Stimulated activated CD4-positive, alpha-beta T cell treated with anti-CD3 and anti-CD28 coated beads, Interleukin-12 subunit alpha, Interleukin-12 subunit beta, amount 100 ng/mL, for 4 hours (primary cell): ENCODE measurements around the gene ARHGAP9.

Experiments
- DNase-seq: peaks from one replicate; pipeline ENCODE4 v3.0.0-alpha.2; 2020

ARHGAP9 gene

GRCh38 chr12:57471661-57472060, 8.0 kb downstream of the ARHGAP9 start:
- no peak for DNase-seq

DNA sequence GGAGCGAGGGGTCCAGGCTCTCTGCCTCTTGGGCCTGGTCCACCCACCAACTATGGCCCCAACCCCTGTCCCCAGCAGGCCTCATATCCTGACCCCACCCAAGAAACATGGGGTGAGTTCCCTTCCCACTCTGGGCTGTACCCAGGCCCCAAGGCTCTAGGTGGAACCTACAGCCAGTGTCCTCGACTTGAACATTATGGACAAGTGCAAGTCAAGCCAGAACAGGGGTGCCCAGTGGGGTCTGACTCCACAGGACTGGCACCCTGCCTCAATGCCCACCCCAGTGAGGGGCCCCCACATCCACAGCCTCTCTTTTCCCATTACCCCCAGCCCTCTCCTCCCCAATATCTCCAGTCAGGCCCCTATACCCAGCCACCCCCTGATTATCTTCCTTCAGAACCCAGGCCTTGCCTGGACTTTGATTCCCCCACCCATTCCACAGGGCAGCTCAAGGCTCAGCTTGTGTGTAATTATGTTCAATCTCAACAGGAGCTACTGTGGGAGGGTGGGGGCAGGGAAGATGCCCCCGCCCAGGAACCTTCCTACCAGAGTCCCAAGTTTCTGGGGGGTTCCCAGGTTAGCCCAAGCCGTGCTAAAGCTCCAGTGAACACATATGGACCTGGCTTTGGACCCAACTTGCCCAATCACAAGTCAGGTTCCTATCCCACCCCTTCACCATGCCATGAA, 8.6 kb downstream of the ARHGAP9 start:
- no peak for DNase-seq

DNA sequence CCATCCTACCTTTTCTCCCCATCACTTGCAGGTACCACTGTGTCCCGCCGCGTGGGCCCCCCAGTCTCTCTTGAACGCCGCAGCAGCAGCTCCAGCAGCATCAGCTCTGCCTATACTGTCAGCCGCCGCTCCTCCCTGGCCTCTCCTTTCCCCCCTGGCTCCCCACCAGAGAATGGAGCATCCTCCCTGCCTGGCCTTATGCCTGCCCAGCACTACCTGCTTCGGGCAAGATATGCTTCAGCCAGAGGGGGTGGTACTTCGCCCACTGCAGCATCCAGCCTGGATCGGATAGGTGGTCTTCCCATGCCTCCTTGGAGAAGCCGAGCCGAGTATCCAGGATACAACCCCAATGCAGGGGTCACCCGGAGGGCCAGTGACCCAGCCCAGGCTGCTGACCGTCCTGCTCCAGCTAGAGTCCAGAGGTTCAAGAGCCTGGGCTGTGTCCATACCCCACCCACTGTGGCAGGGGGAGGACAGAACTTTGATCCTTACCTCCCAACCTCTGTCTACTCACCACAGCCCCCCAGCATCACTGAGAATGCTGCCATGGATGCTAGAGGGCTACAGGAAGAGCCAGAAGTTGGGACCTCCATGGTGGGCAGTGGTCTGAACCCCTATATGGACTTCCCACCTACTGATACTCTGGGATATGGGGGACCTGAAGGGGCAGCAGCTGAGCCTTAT, 9.2 kb downstream of the ARHGAP9 start:
- DNase-seq, result no peak

- no peak for DNase-seq
These were observed 10.1 kb downstream of the ARHGAP9 start for GRCh38 chr12:57469296-57470164.

DNA sequence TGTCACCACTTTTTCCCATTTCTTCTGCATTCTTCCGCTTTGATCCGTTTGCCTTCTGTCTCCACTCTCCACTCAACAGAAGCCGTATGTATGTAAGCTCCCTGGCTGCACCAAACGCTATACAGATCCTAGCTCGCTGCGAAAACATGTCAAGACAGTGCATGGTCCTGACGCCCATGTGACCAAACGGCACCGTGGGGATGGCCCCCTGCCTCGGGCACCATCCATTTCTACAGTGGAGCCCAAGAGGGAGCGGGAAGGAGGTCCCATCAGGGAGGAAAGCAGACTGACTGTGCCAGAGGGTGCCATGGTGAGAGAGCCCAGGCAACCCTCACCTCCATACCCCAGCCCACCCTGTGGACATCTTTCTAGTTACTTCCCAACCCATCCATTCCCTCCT, 11.8 kb downstream of the ARHGAP9 start:
- DNase-seq, result no peak

GRCh38 chr12:57467212-57467874, 12.3 kb downstream of the ARHGAP9 start:
- no peak for DNase-seq

GRCh38 chr12:57465747-57466505, 13.7 kb downstream of the ARHGAP9 start:
- DNase-seq, result no peak

- no peak for DNase-seq
These were observed 14.5 kb downstream of the ARHGAP9 start for GRCh38 chr12:57465030-57465746.

GRCh38 chr12:57464569-57464968, 15.1 kb downstream of the ARHGAP9 start:
- DNase-seq, result no peak

DNA sequence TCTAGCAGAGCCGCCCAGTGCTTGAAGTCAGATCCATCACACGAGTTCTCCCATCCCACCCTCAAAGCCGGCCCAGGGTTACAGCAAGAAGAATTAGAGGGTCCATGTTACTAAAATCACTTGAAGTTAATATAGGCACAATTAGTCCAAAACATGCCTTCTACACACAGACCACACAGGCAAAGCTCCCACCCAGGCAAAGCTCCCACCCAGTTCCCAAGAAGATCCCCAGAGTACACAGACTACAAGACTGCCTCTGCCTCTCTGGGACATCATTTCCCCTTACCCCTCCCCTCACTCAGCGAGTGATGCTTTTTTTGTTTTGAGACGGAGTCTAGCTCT, 16.8 kb downstream of the ARHGAP9 start:
- DNase-seq, result no peak

- peak; percentile 86 for DNase-seq
These were observed 17.3 kb downstream of the ARHGAP9 start for GRCh38 chr12:57462251-57462911.

DNA sequence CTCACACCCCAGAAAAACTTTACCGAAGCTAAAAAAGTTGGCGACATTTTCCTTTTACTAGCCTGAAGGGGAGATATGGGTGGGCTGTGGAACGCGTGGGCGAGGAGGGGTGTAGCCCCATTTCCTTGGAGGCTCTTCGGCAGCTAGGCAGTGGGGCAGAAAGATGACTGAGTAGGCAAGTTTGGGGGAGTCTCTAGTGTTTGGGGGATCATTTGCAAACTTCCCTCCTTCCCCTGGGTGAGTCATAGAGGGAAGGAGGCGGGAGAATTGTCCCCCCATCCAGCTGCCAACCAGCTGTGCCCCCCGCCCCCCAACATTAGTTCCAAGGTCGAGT, 17.8 kb downstream of the ARHGAP9 start:
- DNase-seq, result no peak

- DNase-seq, result no peak
These were observed 18.3 kb downstream of the ARHGAP9 start for GRCh38 chr12:57461276-57461916.

DNA sequence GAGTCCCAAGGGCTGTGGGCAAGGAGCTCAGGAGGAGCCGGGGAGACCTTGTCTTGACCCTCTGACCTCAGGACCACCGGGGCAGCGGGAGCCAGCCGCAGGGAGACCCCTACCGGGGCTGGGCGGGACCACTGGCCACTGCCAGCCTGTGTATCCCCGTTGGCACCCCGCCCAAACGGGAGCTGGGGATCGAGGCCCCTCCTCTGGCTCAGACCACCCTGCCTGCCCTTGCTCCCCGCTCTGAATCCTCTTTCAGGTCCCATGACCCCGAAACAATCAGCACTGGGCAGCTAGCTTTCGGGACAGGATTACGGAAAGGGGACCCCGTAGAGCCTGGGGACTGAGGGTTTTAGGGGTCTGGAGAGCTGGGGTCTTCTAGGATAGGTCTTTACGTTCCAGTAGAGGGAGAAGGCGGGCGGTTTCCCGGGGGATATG, 18.8 kb downstream of the ARHGAP9 start:
- DNase-seq, result no peak

- DNase-seq, result no peak
These were observed 19.2 kb downstream of the ARHGAP9 start for GRCh38 chr12:57460468-57460784.

DNA sequence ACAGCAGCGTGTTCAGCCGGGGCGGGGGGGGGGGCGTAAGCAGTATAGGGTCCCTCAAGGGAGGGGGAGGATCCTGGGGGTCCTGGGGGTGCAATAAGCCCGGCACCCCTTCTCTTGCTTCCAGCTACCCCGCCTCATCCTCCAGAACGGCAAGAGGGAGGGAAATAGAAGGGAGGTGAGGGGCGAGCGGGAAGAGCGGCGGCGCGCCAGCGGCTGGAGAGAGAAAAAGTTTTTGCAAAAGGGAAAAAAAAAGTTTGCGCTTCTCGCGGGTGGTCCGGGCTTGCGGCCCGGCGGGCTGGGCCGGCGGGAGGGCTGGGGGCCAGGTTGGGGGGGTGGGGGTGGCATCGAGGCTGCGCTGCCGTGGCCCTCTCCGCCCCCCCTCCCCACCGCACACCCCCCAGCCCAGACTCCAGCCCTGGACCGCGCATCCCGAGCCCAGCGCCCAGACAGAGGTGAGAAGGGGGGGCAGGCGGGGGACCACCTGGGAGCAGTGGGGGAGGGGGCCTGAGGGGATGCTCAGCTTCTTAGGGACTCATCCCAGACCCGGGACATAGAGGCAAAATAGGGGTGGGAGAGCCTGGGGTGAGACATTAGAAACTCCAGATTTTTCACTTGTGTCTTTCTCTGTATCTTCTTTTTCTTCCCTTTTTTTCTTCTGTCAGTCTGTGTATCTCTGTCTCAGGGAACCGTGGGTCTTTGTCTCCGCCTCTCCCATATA, 19.8 kb downstream of the ARHGAP9 start, which contains the start of gene GLI1:
Gene GLI1 (plus strand): TSS at position 36 of the 718 bp plus-strand sequence. CDS start 3,907 bp downstream, outside the sequence.
- no peak for DNase-seq

DNA sequence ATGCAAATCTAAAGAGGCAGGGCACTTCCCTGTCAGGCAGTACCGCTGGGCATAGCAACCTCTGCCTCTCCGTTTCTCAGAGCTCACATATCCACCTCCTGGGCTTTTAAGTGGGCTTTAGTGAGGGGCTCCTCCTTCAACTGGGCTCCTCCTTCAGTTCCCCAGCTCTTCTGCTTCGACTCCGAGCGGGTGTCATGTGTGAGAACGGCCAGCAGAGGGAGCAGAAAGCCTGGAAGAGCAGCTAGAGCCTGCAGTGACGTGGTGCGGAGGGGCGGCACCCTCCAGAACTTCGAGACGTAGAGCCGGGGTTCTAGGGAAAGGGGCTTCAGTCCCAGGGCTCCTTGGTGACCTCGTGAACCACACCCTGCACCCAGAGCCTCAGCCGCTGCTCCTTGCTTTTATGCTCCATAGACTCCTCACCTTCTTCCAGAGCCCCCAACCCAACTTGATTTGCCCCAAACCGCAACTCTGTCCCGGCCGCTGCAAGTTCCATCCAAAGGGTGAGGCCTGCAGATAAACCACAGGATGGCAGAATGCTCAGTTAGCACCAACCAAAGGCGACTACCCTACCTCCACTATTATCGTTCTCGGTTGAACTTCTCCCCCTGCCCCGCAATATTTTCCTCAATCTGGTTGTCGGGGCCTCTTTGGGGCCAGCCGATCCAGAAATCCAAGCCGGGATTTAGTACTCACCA, 20.5 kb downstream of the ARHGAP9 start:
- peak; percentile 91 for DNase-seq

DNA sequence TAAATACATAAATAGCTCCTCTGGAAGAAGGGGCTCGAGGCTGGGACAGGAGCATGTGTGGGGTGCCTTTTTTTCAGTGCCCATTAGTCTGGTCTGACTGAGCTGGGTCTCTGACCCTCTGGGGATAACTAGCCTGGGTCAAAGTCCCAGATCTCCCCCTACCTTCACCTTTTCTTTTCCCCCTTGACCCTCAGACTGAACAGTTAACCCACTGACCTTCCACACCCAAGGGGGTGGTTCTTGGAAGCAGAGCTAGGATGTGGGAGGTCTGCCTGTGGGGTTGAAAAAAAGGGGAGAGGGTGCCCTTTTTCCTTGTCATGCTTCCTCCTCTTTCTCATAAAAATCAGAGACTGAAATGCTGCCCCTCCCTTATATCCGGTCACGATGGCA, 21.0 kb downstream of the ARHGAP9 start:
- DNase-seq, result no peak

DNA sequence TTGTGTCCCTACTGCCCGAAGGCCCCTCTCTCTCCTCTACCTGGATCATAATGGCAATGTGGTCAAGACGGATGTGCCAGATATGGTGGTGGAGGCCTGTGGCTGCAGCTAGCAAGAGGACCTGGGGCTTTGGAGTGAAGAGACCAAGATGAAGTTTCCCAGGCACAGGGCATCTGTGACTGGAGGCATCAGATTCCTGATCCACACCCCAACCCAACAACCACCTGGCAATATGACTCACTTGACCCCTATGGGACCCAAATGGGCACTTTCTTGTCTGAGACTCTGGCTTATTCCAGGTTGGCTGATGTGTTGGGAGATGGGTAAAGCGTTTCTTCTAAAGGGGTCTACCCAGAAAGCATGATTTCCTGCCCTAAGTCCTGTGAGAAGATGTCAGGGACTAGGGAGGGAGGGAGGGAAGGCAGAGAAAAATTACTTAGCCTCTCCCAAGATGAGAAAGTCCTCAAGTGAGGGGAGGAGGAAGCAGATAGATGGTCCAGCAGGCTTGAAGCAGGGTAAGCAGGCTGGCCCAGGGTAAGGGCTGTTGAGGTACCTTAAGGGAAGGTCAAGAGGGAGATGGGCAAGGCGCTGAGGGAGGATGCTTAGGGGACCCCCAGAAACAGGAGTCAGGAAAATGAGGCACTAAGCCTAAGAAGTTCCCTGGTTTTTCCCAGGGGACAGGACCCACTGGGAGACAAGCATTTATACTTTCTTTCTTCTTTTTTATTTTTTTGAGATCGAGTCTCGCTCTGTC, 22.8 kb downstream of the ARHGAP9 start:
- DNase-seq, result no peak
